Smooth muscle cell (in vitro differentiated cells): ENCODE data around the gene THAP4. TPM values are rescaled to one million over a fixed set of nuclear protein-coding genes. Genes with fewer than 3 reads are reported as not detected.

Experiments used
- DNase-seq: peaks from one replicate; lab custom pipeline; 2025; ENCODE audit not compliant: unreplicated experiment; lab: John Stamatoyannopoulos, UW
- H2AFZ ChIP-seq: fragments of 200-600 bp; sonication (generic); 2 replicates; pipeline ENCODE4 v1.6.0; 2016; ENCODE audit warnings: antibody characterized with exemption, low read depth, mild to moderate bottlenecking
- H3F3A ChIP-seq: fragments of 200-600 bp; sonication (generic); 2 replicates; pipeline ENCODE4 v1.6.0; 2017; ENCODE audit warnings: antibody characterized with exemption, low read depth
- H3K27ac ChIP-seq: fragments of 200-600 bp; sonication (generic); 2 replicates; pipeline ENCODE4 v1.5.1; 2016; ENCODE audit warnings: low read depth, mild to moderate bottlenecking
- H3K27me3 ChIP-seq: fragments of 200-600 bp; sonication (generic); 2 replicates; pipeline ENCODE4 v1.6.1; 2016; ENCODE audit warnings: low read depth, mild to moderate bottlenecking
- H3K36me3 ChIP-seq: fragments of 200-600 bp; sonication (generic); 2 replicates; pipeline ENCODE4 v1.5.1; 2016; ENCODE audit warnings: low read depth
- H3K4me1 ChIP-seq: fragments of 200-600 bp; sonication (generic); 2 replicates; pipeline ENCODE4 v1.5.1; 2016; ENCODE audit warnings: low read depth
- H3K4me2 ChIP-seq: fragments of 200-600 bp; sonication (generic); 2 replicates; pipeline ENCODE4 v1.6.0; 2016; ENCODE audit warnings: mild to moderate bottlenecking
- H3K4me3 ChIP-seq: fragments of 200-600 bp; sonication (generic); 2 replicates; pipeline ENCODE4 v1.5.1; 2016; ENCODE audit warnings: mild to moderate bottlenecking
- H3K79me2 ChIP-seq: fragments of 200-600 bp; sonication (generic); 2 replicates; pipeline ENCODE4 v1.6.0; 2016; ENCODE audit warnings: low read depth, mild to moderate bottlenecking
- H3K9ac ChIP-seq: fragments of 200-600 bp; sonication (generic); 2 replicates; pipeline ENCODE4 v1.6.0; 2016; ENCODE audit warnings: low read depth
- H3K9me3 ChIP-seq: fragments of 200-600 bp; sonication (generic); replicated peaks from 2 replicates; pipeline ENCODE4 v1.5.1; 2016; ENCODE audit warnings: low read depth
- H4K20me1 ChIP-seq: fragments of 200-600 bp; sonication (generic); 2 replicates; pipeline ENCODE4 v1.6.0; 2016; ENCODE audit warnings: low read depth
- WGBS: methylation state at CpG from one replicate; pipeline ENCODE4 v1.1.7; 2016; ENCODE audit warnings: low lambda C conversion rate; 5-methylcytosine and 5-hydroxymethylcytosine counted together
- polyA plus RNA-seq: library from polyadenylated mRNA; unstranded; fragments of >200 nt; fragmentation: Nextera tagmentation; extraction: Ambion mirVana; gene quantifications from 2 replicates; pipeline ENCODE4 v1.2.1, GENCODE V29; 2016
- total RNA-seq: library from RNA; depleted of rRNA; stranded (reverse); fragments of >200 nt; gene quantifications from 2 replicates; pipeline ENCODE4 v1.2.3, GENCODE V29; 2014
- TF ChIP-seq, protein P1 (sequence below): fragments of 200-600 bp; sonication (generic); IDR thresholded peaks from 2 replicates; pipeline ENCODE4 v1.5.1; 2017; ENCODE audit warnings: borderline replicate concordance, mild to moderate bottlenecking, antibody characterized with exemption; ENCODE audit not compliant: insufficient read depth, poor library complexity, severe bottlenecking

Gene THAP4
- total and polyA plus RNA-seq, 2 experiments from 2014 or later: 23.1 to 38.8 TPM

DNA sequence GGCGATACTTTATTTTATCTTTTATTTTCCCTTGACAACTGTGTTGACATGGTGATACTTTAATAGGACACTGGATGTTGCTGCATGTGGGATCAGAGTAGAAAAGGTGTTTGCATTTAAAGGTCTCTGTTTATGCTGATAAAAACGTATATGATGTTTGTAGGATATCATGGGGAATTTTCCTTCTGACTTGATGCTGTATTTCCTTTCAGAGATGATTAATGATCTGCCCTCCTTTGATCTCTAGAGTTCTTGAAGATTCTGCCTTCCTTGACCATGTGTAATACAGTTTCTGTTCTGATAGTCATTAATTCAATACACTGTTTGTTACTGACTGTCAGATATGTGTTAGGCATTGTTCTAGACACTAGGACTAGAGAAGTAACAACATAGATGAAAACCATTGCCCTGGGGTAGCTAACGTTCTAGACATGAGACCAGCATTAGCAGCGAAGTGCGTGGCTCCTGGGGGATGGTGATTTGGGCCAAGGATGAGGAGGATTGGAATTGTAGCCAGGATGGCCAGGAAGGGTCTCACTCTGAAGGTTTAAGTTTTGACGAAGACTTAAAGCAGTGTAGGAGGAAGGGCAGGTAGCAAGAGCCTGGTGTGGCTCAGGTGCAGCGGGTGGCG is 3.3 kb upstream of the THAP4 start:
- Histone ChIP-seq H3K79me2 (peaks cover 88% of the 10 kb centered on the region), H3K27me3 (no peaks in the 10 kb centered on the region), H3K9ac (no peak overlapping the region), H3K27ac (no peak overlapping the region), H3K4me2 (no peak overlapping the region), H3K4me1 (peaks cover 15% of the 10 kb centered on the region), H3F3A (peaks cover 4% of the 10 kb centered on the region), H2AFZ (no peak overlapping the region), H3K9me3 (no peaks in the 10 kb centered on the region), H3K36me3 (no peaks in the 10 kb centered on the region), H4K20me1 (peaks cover 81% of the 10 kb centered on the region), H3K4me3 (no peak overlapping the region)
- TF ChIP-seq, protein P1, sequence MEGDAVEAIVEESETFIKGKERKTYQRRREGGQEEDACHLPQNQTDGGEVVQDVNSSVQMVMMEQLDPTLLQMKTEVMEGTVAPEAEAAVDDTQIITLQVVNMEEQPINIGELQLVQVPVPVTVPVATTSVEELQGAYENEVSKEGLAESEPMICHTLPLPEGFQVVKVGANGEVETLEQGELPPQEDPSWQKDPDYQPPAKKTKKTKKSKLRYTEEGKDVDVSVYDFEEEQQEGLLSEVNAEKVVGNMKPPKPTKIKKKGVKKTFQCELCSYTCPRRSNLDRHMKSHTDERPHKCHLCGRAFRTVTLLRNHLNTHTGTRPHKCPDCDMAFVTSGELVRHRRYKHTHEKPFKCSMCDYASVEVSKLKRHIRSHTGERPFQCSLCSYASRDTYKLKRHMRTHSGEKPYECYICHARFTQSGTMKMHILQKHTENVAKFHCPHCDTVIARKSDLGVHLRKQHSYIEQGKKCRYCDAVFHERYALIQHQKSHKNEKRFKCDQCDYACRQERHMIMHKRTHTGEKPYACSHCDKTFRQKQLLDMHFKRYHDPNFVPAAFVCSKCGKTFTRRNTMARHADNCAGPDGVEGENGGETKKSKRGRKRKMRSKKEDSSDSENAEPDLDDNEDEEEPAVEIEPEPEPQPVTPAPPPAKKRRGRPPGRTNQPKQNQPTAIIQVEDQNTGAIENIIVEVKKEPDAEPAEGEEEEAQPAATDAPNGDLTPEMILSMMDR: no peak
- 92% methylated on average over 8 of the region's 8 CpGs for WGBS
- no peak for DNase-seq

DNA sequence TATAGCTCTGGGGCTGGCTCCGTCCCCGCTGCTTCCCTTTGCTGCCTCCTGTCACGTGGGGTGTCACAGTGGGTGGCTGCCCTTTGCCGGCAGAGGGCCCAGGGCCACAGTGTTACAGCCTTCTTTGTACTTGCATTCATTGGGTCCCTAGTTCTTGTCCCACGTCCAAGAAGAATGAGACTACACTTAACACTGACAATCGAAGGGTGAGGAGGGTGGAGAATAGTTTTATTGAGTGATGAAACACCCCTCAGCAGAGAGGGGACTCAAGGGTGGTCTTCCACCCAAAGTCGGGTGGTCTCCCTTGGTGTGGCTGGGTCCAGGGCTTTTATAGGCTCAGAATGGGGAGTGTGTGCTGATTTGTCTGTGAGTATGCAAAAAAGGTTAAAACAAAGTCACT is 2.4 kb upstream of the THAP4 start:
- Histone ChIP-seq H3K27ac (no peak overlapping the region), H3K79me2 (peaks cover 88% of the 10 kb centered on the region), H3K9ac (no peak overlapping the region), H3K4me1 (peaks cover 15% of the 10 kb centered on the region), H3K4me3 (no peak overlapping the region), H4K20me1 (peaks cover 81% of the 10 kb centered on the region), H2AFZ (no peak overlapping the region), H3K9me3 (no peaks in the 10 kb centered on the region), H3F3A (peaks cover 4% of the 10 kb centered on the region), H3K4me2 (no peak overlapping the region), H3K27me3 (no peaks in the 10 kb centered on the region), H3K36me3 (no peaks in the 10 kb centered on the region)
- DNase-seq: no peak
- 82% methylated on average over 7 of the region's 7 CpGs for WGBS
- TF ChIP-seq, protein P1: no peak

DNA sequence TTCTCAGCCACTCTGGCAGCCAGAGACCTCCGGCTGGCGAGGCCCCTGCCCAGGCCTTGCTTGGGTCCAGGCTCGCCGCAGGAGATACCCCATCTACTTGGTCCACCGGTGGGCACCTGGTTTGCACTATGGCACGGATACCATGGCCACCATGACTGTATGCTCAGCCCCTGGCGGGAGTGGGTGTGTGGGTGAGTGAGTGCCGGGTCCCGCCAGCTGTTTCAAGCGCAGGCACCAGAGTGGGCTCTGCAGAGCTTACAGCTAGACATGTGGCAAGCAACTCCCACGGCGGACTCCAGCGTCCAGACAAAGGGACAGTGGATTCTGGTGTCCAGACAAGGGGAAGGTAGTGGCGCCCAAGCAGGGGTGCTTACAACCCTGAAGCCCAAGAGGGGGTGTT is 2.0 kb upstream of the THAP4 start:
- H3K4me2 ChIP-seq: peak overlapping the region; percentile 95
- no peak overlapping the region for H3K27ac ChIP-seq
- 91% methylated on average over 14 of the region's 14 CpGs for whole genome bisulfite sequencing
- H3K9ac ChIP-seq: no peak overlapping the region
- peak overlapping the region; percentile 99 for H3K4me3 ChIP-seq
- no peaks in the 10 kb centered on the region for H3K36me3 ChIP-seq
- TF ChIP-seq, protein P1: no peak
- DNase-seq: no peak
- H3K4me1 ChIP-seq: peaks cover 15% of the 10 kb centered on the region
- no peak overlapping the region for H2AFZ ChIP-seq
- peaks cover 88% of the 10 kb centered on the region for H3K79me2 ChIP-seq
- H4K20me1 ChIP-seq: peaks cover 78% of the 10 kb centered on the region
- H3K27me3 ChIP-seq: no peaks in the 10 kb centered on the region
- H3F3A ChIP-seq: peaks cover 4% of the 10 kb centered on the region
- no peaks in the 10 kb centered on the region for H3K9me3 ChIP-seq
